ENCODE results near the gene TTLL11.
"Not testable (repeated sequence)": the region's sequence is repeated elsewhere in the genome, so short reads cannot be mapped to it uniquely, and the experiment has no call there.

TTLL11 gene

GRCh38 chr9:121896545-121896943 is 196.6 kb downstream of the TTLL11 start:
- no peak for DNase-seq

GRCh38 chr9:121895818-121896544 is 197.1 kb downstream of the TTLL11 start:
- DNase-seq = no peak

GRCh38 chr9:121895358-121895757 is 197.8 kb downstream of the TTLL11 start:
- no peak for DNase-seq

DNA sequence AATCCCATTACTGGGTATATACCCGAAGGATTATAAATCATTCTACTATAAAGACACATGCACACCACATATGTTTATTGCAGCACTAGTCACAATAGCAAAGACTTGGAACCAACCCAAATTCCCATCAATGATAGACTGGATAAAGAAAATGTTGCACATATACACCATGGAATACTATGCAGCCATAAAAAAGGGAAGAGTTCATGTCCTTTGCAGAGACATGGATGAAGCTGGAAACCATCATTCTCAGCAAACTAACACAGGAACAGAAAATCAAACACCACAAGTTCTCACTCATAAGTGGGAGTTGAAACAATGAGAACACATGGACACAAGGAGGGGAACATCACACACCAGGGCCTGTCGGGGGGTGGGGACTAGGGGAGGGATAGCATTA is 198.7 kb downstream of the TTLL11 start:
- not testable (repeated sequence) for DNase-seq

- no peak for DNase-seq
Measured at GRCh38 chr9:121893786-121894185, 199.3 kb downstream of the TTLL11 start.

DNA sequence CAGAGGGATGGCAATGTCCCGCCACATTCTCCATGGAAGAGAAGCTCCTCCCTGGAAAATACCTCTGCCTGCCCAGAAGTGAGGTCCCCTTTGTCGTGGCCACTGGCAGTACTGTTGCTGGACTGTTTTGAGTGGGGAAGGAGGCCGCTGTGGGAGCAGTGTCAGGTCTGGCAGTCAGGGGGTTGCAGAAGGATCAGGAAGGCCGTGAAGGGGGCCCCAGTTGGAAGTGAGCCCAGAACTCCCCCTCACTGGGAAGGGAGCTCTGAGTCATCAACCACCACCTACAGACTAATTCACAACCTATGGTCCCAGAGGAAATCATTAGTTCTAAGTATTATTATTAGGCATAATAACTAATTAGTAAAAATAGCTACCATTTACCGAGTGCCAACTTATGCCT is 200.4 kb downstream of the TTLL11 start:
- no peak for DNase-seq

- DNase-seq = no peak
Measured at GRCh38 chr9:121890746-121891145, 202.4 kb downstream of the TTLL11 start.

DNA sequence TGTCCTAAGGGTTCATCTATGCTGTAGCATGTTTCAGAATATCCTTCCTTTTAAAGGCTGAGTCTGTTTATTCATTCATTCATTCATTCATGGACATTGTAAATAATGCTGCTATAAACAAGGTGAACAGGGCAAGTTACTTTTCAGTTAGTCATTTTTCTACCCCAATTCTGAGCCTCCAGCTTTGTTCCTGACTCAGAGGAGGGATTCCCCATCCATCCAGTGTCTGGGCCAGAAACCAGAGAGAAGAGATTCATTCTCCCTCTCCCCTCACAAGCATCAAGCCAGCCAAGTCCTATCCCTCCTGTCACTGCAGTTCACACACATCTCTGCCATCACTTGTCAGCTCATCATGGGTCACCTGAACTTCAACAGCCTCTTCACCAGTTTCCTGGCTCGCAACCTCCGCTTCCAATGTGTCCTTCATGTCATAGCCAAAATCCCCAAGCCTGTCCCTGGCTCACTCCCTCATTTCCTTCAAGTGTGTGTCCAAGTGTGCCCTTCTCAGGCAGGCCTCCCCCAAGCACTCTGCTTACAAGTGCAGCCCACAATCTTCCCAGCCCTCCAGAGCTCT is 203.0 kb downstream of the TTLL11 start:
- no peak for DNase-seq

GRCh38 chr9:121888438-121888775 is 204.7 kb downstream of the TTLL11 start:
- no peak for DNase-seq

- no peak for DNase-seq
Measured at GRCh38 chr9:121887553-121888437, 205.3 kb downstream of the TTLL11 start.

DNA sequence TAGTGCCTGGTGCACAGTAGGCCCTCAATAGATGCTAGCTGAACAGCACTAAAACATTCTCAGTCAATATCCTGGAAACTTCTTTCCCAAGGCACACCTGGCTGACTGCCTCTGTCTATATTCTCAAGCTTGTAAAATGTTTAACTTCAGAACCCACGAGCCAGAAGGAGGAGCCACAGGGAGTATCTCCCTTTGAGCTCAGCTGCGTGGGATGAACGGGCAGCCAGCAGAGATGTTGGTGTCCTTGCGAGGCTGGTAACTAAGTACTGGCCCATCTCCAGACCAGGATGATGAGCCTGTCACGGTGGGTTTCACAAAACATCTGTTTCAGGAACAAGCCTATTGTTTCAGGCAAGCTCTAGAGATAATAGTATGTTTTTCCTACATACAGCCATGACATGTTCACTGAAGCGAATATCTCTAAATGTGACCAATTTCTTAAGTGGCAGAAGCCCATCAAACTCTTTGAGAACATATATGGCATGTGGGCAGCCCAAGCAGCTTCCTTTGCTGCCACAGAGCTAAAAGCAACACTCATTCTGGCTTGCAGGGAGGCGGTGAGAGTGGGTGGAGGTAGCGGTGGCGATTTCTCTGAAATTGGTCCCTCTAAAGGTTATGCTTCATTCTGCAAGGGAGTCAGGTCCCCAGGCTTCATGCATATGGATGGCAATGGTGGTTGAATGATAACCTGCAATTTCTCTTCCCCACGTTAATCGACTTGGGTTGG is 206.2 kb downstream of the TTLL11 start:
- DNase-seq = no peak

- DNase-seq = no peak
Measured at GRCh38 chr9:121885345-121885901, 207.7 kb downstream of the TTLL11 start.

GRCh38 chr9:121884057-121884541 is 209.0 kb downstream of the TTLL11 start:
- no peak for DNase-seq

- DNase-seq = no peak
Measured at GRCh38 chr9:121883281-121884056, 209.6 kb downstream of the TTLL11 start.

DNA sequence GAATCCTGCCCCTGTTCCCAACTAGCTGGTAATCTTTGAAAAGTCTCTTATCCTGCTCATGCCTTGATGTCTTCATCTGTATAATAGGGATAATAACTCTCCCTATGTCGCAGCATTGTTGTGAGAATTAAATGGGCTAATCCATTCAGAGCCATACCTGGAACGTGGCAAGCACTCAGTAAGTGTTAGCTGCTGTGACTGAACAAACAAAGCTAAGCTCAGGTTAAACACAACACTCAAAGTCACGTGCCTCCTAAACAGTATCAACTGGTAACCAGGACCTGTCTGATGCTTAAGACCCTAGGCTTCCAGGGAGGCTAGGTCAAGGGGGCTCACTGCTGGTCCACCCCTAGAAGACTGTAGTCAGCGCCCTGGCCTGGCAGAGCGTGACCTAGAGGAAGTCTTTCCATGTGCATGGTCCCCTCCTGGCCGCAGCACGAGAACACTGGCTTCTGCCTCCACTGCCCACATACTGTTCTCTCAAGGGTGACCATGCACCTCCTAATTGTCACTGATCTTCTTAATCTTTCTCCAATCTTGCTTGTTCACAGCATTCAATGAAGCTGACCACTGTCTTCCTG is 211.1 kb downstream of the TTLL11 start:
- no peak for DNase-seq

DNA sequence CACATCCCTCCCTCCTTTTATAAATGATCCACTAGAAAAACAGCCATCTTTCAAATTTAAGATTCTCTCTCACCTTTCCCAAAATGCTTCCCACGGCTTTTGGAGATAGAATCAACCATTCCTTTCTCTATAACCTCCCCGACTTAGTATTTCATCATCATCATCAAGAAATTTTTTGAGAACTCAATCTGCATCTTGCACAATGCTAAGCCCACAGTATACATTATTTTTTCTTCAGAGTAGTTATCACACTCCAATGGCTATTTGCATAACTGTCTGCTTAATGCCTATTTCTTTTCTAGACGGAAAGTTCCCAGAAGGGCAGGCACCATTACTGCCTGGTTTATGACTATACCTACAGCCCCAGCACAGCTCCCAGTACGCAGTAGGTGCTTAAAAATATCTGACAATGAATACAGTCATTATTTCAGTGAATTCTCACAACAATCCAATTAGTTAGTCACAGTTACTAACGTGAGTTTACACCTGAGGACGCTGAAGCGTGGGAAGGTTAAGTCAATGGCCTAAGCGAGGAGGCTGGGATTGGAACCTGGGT is 212.7 kb downstream of the TTLL11 start:
- no peak for DNase-seq

- no peak for DNase-seq
Measured at GRCh38 chr9:121878271-121878822, 214.8 kb downstream of the TTLL11 start.

- DNase-seq = no peak
Measured at GRCh38 chr9:121876658-121877271, 216.3 kb downstream of the TTLL11 start.

DNA sequence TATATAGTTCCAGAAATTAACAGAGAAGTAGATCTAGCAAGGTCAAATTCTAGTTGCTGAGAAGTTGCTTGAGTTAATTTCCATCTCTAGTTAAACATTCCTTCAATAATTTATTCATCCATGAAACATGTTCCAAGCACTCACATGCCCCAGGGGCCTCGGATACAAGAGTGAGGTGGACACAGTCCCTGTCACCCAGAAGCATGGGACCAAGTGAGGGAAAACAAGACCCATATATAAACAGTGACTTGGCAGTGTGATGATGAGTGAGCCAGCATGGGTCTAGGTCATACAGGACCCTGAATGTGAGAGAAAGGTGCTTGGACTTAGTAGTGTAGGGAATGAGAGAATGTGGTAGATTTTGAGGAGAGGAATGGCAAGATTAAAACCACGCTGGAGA is 216.9 kb downstream of the TTLL11 start:
- no peak for DNase-seq

- no peak for DNase-seq
Measured at GRCh38 chr9:121874524-121874923, 218.6 kb downstream of the TTLL11 start.

All from activated effector memory CD4-positive, alpha-beta T cell treated with anti-CD3 and anti-CD28 coated beads, Interleukin-2, amount 50 U/mL, for 16 hours (primary cell).